Suprapubic skin (tissue), 4 donors: Measurements from ENCODE around the gene ERBB4.

Source experiments
- EP300 ChIP-seq: sonication (generic); formaldehyde crosslinking; IDR thresholded peaks from one replicate; pipeline ENCODE4 v1.6.1; 2017; ENCODE audit warnings: antibody characterized with exemption
- POLR2A ChIP-seq, 2 donors: fragments of 450-650 bp; IDR thresholded peaks; one replicate each; pipeline ENCODE4 v1.6.1; 2017; ENCODE audit warnings: antibody characterized with exemption in 2 of 2, mild to moderate bottlenecking in 2 of 2, moderate library complexity in 2 of 2
- POLR2AphosphoS5 ChIP-seq, 3 donors: sonication (generic); formaldehyde crosslinking; IDR thresholded peaks; one replicate each; pipeline ENCODE4 v1.6.1; 2017; ENCODE audit warnings: antibody characterized with exemption in 3 of 3
- TF ChIP-seq, protein P1 (sequence below), 2 donors: fragments of 200-600 bp in 1 of 2; fragments of 450-650 bp in 1 of 2; sonication (generic) in 1 of 2; IDR thresholded peaks; one replicate each; pipeline ENCODE4 v1.5.1; 2016 to 2019; ENCODE audit warnings: antibody characterized with exemption in 2 of 2, mild to moderate bottlenecking in 1 of 2, moderate library complexity in 1 of 2

DNA sequence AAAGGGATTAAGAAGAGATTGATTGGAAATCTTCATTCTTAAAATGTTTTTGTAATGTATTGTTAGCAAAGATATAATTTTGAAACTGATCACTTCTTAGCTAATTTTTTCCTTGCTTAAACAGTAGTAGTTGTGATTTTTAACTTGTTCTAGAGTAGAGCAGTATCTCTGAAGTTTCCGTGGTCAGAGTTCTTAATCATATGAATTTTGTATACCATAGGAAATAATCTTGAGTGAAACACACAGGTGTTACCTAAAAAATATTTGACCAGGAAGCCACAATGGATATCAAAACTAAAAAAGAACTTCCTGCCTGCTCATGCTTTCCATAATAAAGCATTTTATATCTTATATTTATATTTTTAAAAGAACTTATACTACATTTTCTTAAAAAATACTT lies 907.1 kb downstream of the ERBB4 start:
- TF ChIP-seq POLR2A (IDR thresholded peaks at IDR 0.05) (no peak), POLR2AphosphoS5 (IDR thresholded peaks at IDR 0.05) (no peak), EP300 (no peak)
- TF ChIP-seq, protein P1, sequence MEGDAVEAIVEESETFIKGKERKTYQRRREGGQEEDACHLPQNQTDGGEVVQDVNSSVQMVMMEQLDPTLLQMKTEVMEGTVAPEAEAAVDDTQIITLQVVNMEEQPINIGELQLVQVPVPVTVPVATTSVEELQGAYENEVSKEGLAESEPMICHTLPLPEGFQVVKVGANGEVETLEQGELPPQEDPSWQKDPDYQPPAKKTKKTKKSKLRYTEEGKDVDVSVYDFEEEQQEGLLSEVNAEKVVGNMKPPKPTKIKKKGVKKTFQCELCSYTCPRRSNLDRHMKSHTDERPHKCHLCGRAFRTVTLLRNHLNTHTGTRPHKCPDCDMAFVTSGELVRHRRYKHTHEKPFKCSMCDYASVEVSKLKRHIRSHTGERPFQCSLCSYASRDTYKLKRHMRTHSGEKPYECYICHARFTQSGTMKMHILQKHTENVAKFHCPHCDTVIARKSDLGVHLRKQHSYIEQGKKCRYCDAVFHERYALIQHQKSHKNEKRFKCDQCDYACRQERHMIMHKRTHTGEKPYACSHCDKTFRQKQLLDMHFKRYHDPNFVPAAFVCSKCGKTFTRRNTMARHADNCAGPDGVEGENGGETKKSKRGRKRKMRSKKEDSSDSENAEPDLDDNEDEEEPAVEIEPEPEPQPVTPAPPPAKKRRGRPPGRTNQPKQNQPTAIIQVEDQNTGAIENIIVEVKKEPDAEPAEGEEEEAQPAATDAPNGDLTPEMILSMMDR (IDR thresholded peaks at IDR 0.05), result no peak
